Kidney (tissue), 14 donors: ENCODE data around the gene TAF10. TPM values are rescaled to one million over a fixed set of nuclear protein-coding genes. Genes with fewer than 3 reads are reported as not detected.

Experiments used
- DNase-seq, 5 donors: peaks; one replicate each; pipeline ENCODE4 v3.0.0-alpha.2; 2013 to 2020
- FAIRE-seq: peaks from 2 replicates; lab custom pipeline; 2012; peaks lifted over from hg19 to GRCh38; lab: Jason Lieb, UNC
- H3K27ac ChIP-seq, 2 donors: one replicate each; pipeline ENCODE4 v1.7.0; 2013; ENCODE audit warnings: low read depth in 2 of 2, low read length in 2 of 2, inconsistent platforms in 1 of 2
- H3K27me3 ChIP-seq: one replicate; pipeline ENCODE4 v1.7.1; 2013; ENCODE audit warnings: low read length, inconsistent platforms; ENCODE audit not compliant: control insufficient read depth, insufficient read depth
- H3K36me3 ChIP-seq, 3 donors: one replicate each; pipeline versions ENCODE4 v1.7.0 to v1.7.1; 2013; ENCODE audit warnings: low read length in 3 of 3, control low read depth in 1 of 3, inconsistent platforms in 1 of 3; ENCODE audit not compliant: insufficient read depth in 3 of 3, control insufficient read depth in 2 of 3
- H3K4me1 ChIP-seq, 3 donors: one replicate each; pipeline versions ENCODE4 v1.7.0 to v1.7.1; 2013; ENCODE audit warnings: low read length in 3 of 3, inconsistent platforms in 1 of 3, low read depth in 1 of 3; ENCODE audit not compliant: control insufficient read depth in 2 of 3, insufficient read depth in 2 of 3
- H3K4me3 ChIP-seq, 3 donors: one replicate each; pipeline versions ENCODE4 v1.7.0 to v1.8.1; 2013; ENCODE audit warnings: low read length in 3 of 3, control low read depth in 1 of 3, inconsistent platforms in 1 of 3
- H3K9ac ChIP-seq, 3 donors: one replicate each; pipeline versions ENCODE4 v1.7.0 to v1.7.1; 2013; ENCODE audit warnings: low read length in 3 of 3, control low read depth in 1 of 3, inconsistent platforms in 1 of 3
- H3K9me3 ChIP-seq, 3 donors: one replicate each; pipeline versions ENCODE4 v1.7.0 to v1.7.1; 2013; ENCODE audit warnings: low read length in 3 of 3, control low read depth in 1 of 3, inconsistent platforms in 1 of 3; ENCODE audit not compliant: control insufficient read depth in 2 of 3, insufficient read depth in 1 of 3
- intact Hi-C: fragments of 100-400 bp; cut with DNase I; formaldehyde crosslinking; loops from one replicate; pipeline ENCODE4 v1.11.1; 2022
- polyA plus RNA-seq: library from polyadenylated mRNA; stranded (reverse); fragments of 350-450 nt; fragmentation: Illumina TruSeq; extraction: RNeasy Lipid Tissue Mini Kit (QIAGEN cat#74804); gene quantifications from one replicate; pipeline ENCODE4 v1.2.3, GENCODE V29; 2014; ENCODE audit warnings: low read depth, low replicate concordance; ENCODE audit not compliant: insufficient read depth
- total RNA-seq: library from RNA; stranded (reverse); fragmentation: NEBNext Ultra II Directional; extraction: Animal tissue kit (Norgen Biotek cat#: 25700); gene quantifications from one replicate; pipeline ENCODE4 v1.2.1, GENCODE V29; 2021
- TF ChIP-seq, protein P1 (sequence below): IDR thresholded peaks from 3 replicates; pipeline ENCODE4 v1.5.1; 2012; ENCODE audit warnings: mild to moderate bottlenecking, moderate library complexity, borderline replicate concordance; ENCODE audit not compliant: insufficient read depth; ENCODE audit errors: extremely low read depth
- donor health status: control.
- donor health status: control.
- donor health status: control.
- donor health status: control.
- donor health status: control.
- donor health status: DM: yes; HTN: yes; CAD: no.
- donor health status: Normal renal cell carcinoma (clear cell type).

TAF10 gene
- total and polyA plus RNA-seq, 2 donors from 2014 or later = 136 to 250 TPM

DNA sequence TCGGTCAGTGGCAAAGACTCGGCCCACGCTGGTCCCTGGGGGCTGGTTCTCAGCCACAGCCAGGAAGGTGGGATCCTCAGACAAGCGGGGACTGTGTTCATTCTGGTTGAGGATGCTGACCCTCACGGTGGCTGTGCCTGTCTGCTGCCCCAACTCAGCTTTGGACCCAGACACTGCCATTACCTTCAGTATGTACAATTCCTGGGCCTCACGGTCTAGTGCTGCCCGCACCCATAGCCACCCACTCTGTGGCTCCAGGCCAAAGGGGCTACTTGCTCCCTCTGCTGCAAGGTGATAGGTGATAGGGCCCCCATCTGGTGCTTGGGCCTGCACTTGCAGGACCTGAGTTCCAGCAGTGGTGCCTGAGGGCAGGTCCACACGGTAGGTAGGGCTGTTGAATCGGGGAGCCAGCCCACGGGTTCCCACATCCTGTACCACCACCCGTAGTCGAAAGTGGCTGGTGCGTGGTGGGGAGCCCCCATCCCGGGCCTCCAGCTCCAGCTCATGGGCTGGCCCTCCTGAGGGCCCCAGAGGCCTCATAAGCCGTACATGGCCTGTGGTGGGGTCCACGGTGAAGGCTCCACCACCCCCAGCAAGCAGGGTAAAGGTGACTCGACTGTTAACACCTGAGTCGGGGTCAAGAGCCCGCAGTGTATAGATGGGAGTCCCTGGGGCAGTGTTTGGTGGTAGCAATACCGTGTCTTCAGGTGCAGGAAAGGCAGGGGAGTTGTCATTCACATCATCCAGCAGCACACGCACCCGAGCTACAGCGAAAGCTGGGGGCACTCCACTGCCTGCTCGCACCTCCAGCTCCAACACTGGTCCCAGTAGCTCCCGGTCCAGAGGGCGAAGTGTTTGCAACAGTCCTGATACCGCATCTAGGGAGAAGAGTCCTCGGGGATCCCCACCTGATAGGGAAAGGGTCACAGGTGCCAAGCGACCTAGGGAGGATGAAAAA, 20.4 kb upstream of the TAF10 start:
- H3K27me3 ChIP-seq = no peaks in the 10 kb centered on the region
- H3K36me3 ChIP-seq = peaks cover 0 to 3% (median 3%) of the 10 kb centered on the region in 3 donors
- no peak overlapping the region for H3K27ac ChIP-seq
- DNase-seq (peak in 1 of 5 donors; percentile 43), FAIRE-seq (no peak)
- no peak overlapping the region for H3K9ac ChIP-seq
- no peak overlapping the region for H3K4me3 ChIP-seq
- peaks cover 0 to 12% (median 6%) of the 10 kb centered on the region in 3 donors for H3K4me1 ChIP-seq
- no peaks in the 10 kb centered on the region for H3K9me3 ChIP-seq
- intact Hi-C loops = no loop called here
- TF ChIP-seq, protein P1, sequence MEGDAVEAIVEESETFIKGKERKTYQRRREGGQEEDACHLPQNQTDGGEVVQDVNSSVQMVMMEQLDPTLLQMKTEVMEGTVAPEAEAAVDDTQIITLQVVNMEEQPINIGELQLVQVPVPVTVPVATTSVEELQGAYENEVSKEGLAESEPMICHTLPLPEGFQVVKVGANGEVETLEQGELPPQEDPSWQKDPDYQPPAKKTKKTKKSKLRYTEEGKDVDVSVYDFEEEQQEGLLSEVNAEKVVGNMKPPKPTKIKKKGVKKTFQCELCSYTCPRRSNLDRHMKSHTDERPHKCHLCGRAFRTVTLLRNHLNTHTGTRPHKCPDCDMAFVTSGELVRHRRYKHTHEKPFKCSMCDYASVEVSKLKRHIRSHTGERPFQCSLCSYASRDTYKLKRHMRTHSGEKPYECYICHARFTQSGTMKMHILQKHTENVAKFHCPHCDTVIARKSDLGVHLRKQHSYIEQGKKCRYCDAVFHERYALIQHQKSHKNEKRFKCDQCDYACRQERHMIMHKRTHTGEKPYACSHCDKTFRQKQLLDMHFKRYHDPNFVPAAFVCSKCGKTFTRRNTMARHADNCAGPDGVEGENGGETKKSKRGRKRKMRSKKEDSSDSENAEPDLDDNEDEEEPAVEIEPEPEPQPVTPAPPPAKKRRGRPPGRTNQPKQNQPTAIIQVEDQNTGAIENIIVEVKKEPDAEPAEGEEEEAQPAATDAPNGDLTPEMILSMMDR = no peak

DNA sequence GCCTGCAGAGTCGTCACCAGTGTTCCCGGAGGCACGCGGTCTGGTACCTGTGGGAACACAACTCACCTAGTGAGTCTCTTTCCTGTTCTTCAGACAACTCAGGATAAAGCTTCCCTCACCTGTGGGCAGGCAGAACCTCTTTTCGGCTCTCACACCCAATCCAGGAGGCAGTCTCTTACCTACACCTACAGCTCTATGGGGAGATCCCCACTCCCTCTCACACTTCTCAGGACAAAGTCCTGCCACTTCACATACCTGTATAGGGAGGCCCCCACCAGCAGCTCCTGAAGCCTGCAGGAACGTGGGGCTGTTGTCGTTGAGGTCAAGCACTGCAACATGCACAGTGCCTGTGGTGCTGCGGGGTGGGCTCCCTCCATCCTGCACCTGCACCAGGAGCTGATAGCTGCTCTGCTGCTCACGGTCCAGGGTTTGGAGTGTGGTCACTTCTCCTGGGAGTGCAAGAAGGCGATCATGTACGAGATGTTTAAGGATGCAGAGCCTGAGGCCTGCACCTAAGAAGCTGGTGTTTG, 19.4 kb upstream of the TAF10 start:
- Histone ChIP-seq H3K9me3 (no peaks in the 10 kb centered on the region), H3K9ac (no peak overlapping the region), H3K27me3 (no peaks in the 10 kb centered on the region), H3K4me1 (peaks cover 0 to 10% (median 0%) of the 10 kb centered on the region in 3 donors), H3K36me3 (peaks cover 0 to 4% (median 3%) of the 10 kb centered on the region in 3 donors), H3K4me3 (no peak overlapping the region), H3K27ac (no peak overlapping the region)
- FAIRE-seq = no peak
- TF ChIP-seq, protein P1 = no peak
- intact Hi-C loops = no loop called here
- peak in 1 of 5 donors; percentile 48 for DNase-seq

DNA sequence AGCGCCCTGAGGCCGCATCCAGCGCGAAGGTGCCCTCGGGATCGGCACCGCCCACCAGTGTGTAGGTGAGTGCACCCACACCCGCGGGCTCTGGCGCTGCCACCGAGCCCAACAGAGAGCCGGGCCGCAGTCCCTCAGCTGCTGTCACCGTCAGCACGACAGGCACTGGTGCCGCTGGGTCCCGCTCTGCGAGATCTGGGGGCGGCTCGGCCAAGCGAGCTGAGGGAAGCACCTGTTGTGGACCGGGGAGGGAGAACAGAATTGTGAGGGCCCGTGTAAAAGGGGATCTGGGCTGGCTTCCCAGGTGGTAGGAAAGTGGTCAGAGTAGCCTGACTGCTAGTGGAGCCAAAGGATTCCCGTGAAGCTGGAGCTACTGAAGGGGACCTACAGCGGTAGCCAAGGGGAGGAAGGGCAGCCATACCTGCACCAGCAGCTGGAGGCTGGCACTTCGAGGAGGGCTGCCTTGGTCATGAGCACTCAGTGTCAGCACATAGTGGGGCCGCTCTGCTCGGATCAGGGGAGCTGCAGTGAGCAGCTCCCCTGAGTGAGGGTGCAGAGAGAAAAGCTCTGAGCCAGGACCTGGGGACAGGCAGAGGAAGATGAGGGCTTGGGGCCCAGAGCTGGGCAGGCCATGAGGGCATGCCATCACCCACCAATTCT, 18.7 kb upstream of the TAF10 start:
- peak in 1 of 5 donors; percentile 43 for DNase-seq
- TF ChIP-seq, protein P1 = no peak
- Histone ChIP-seq H3K9ac (no peak overlapping the region), H3K4me3 (peak overlapping the region in 1 of 3 donors; percentile 37), H3K4me1 (peaks cover 0 to 7% (median 0%) of the 10 kb centered on the region in 3 donors), H3K27ac (no peak overlapping the region), H3K27me3 (no peaks in the 10 kb centered on the region), H3K36me3 (peaks cover 0 to 7% (median 3%) of the 10 kb centered on the region in 3 donors), H3K9me3 (no peaks in the 10 kb centered on the region)
- intact Hi-C loops = no loop called here
- FAIRE-seq = no peak
